ENCODE data around the gene MAST2.

The MAST2 gene

DNA sequence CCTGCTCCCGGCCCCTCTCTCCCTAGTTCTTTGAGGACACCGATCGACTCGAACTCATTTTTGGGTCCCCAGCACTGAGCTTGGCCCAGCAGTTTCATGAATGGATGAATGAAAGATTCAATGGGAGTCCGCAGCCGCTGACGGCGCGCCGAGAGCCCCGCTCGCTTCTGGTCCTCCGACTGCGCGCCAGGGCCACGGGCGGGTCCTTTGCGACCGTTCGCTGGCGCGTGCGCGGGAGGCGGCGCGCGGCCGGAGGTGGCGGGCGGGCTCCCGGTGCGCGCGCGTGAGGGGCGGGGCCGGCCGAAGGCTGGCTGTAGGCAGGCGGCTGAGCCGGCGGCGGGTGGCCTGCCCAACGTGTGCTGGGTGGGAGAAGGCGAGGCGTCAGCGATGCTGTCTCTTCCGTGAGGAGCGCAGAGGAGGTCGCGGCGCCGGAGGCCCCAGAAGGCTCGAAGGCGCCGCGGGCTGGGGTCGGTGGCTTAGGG lies at the start of gene MAST2:
Gene MAST2, plus strand, starts transcription at position 314 of the 482 bp plus-strand sequence. CDS start 284 bp downstream, outside the sequence.
- peak; percentile 87 for ATAC-seq
- TF ChIP-seq CSDC2 (CRISPR knock-in tag; IDR thresholded peaks at IDR 0.05): no peak
- TF ChIP-seq, protein P1, sequence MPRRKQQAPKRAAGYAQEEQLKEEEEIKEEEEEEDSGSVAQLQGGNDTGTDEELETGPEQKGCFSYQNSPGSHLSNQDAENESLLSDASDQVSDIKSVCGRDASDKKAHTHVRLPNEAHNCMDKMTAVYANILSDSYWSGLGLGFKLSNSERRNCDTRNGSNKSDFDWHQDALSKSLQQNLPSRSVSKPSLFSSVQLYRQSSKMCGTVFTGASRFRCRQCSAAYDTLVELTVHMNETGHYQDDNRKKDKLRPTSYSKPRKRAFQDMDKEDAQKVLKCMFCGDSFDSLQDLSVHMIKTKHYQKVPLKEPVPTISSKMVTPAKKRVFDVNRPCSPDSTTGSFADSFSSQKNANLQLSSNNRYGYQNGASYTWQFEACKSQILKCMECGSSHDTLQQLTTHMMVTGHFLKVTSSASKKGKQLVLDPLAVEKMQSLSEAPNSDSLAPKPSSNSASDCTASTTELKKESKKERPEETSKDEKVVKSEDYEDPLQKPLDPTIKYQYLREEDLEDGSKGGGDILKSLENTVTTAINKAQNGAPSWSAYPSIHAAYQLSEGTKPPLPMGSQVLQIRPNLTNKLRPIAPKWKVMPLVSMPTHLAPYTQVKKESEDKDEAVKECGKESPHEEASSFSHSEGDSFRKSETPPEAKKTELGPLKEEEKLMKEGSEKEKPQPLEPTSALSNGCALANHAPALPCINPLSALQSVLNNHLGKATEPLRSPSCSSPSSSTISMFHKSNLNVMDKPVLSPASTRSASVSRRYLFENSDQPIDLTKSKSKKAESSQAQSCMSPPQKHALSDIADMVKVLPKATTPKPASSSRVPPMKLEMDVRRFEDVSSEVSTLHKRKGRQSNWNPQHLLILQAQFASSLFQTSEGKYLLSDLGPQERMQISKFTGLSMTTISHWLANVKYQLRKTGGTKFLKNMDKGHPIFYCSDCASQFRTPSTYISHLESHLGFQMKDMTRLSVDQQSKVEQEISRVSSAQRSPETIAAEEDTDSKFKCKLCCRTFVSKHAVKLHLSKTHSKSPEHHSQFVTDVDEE (CRISPR knock-in tag; IDR thresholded peaks at IDR 0.05): 0 out of 2 replicates have a peak, but pooled peaks have one; percentile 36
- TF ChIP-seq ZNF8 (CRISPR knock-in tag; IDR thresholded peaks at IDR 0.05): no peak
- TF ChIP-seq SNAI2 (CRISPR knock-in tag; IDR thresholded peaks at IDR 0.05): 0 out of 2 replicates have a peak, but pooled peaks have one; percentile 55

DNA sequence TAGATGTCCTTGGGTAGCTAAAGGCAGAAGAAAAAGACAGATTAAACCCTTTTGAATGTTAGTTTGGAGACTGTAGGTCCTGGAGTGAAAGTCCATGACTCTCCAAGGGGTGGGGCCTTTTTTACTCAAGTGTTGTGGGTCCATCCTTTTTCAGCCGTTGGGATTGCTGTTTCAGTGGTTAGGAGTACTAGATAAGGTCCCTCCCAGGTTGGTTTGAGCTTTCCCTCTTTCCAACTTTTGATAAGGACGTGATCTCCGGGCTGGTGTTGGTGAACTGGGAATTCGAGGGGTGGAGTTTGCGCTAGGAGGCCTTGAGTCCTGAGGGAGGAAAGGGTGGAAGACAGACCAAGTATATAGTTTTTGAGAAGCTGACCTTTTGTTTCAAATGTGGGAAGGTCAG lies 47.7 kb upstream of the MAST2 start:
- TF ChIP-seq GLIS3 (CRISPR knock-in tag; IDR thresholded peaks at IDR 0.05): no peak
- TF ChIP-seq, protein P2, sequence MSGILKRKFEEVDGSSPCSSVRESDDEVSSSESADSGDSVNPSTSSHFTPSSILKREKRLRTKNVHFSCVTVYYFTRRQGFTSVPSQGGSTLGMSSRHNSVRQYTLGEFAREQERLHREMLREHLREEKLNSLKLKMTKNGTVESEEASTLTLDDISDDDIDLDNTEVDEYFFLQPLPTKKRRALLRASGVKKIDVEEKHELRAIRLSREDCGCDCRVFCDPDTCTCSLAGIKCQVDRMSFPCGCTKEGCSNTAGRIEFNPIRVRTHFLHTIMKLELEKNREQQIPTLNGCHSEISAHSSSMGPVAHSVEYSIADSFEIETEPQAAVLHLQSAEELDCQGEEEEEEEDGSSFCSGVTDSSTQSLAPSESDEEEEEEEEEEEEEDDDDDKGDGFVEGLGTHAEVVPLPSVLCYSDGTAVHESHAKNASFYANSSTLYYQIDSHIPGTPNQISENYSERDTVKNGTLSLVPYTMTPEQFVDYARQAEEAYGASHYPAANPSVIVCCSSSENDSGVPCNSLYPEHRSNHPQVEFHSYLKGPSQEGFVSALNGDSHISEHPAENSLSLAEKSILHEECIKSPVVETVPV (CRISPR knock-in tag; IDR thresholded peaks at IDR 0.05): no peak
- no peak for TF ChIP-seq OSR1 (CRISPR knock-in tag; IDR thresholded peaks at IDR 0.05)
- no peak for TF ChIP-seq PPARA (CRISPR knock-in tag; IDR thresholded peaks at IDR 0.05; ENCODE audit: borderline replicate concordance)
- TF ChIP-seq SNAI2 (CRISPR knock-in tag; IDR thresholded peaks at IDR 0.05): no peak
- no peak for TF ChIP-seq ARNTL (CRISPR knock-in tag; IDR thresholded peaks at IDR 0.05; ENCODE audit: borderline replicate concordance, low read depth)
- no peak for TF ChIP-seq BACH2 (CRISPR knock-in tag; IDR thresholded peaks at IDR 0.05; ENCODE audit: borderline replicate concordance)
- TF ChIP-seq ZNF70 (CRISPR knock-in tag; IDR thresholded peaks at IDR 0.05): no peak
- no peak for TF ChIP-seq ZNF8 (CRISPR knock-in tag; IDR thresholded peaks at IDR 0.05)
- no peak for ATAC-seq

DNA sequence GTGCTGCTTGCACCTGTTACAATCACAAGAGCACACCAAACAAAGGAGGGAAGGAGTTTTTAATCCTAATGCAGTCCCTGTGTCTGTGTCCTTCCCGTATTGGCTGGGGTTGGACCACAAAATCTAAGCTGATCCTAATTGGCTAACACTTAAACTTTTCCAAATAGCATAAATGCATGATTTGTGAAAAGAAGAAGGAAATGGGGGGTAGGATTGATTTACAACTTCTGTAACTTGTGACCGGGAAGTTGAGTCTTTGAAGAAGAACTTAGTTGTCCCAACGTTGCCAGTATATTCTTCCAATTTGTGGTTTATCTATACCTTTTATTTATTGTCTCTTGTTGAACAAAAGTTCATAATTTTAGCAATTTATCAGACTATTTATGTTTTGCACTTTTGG lies 41.1 kb upstream of the MAST2 start:
- ATAC-seq: no peak
- no peak for TF ChIP-seq ZNF8 (CRISPR knock-in tag; IDR thresholded peaks at IDR 0.05)
- TF ChIP-seq, protein P3, sequence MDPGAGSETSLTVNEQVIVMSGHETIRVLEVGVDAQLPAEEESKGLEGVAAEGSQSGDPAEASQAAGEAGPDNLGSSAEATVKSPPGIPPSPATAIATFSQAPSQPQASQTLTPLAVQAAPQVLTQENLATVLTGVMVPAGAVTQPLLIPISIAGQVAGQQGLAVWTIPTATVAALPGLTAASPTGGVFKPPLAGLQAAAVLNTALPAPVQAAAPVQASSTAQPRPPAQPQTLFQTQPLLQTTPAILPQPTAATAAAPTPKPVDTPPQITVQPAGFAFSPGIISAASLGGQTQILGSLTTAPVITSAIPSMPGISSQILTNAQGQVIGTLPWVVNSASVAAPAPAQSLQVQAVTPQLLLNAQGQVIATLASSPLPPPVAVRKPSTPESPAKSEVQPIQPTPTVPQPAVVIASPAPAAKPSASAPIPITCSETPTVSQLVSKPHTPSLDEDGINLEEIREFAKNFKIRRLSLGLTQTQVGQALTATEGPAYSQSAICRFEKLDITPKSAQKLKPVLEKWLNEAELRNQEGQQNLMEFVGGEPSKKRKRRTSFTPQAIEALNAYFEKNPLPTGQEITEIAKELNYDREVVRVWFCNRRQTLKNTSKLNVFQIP (CRISPR knock-in tag; IDR thresholded peaks at IDR 0.05; ENCODE audit: borderline replicate concordance, low read depth): no peak
- no peak for TF ChIP-seq TCF4 (CRISPR knock-in tag; IDR thresholded peaks at IDR 0.05; ENCODE audit: borderline replicate concordance)
- no peak for TF ChIP-seq GLIS3 (CRISPR knock-in tag; IDR thresholded peaks at IDR 0.05)
- TF ChIP-seq, protein P4, sequence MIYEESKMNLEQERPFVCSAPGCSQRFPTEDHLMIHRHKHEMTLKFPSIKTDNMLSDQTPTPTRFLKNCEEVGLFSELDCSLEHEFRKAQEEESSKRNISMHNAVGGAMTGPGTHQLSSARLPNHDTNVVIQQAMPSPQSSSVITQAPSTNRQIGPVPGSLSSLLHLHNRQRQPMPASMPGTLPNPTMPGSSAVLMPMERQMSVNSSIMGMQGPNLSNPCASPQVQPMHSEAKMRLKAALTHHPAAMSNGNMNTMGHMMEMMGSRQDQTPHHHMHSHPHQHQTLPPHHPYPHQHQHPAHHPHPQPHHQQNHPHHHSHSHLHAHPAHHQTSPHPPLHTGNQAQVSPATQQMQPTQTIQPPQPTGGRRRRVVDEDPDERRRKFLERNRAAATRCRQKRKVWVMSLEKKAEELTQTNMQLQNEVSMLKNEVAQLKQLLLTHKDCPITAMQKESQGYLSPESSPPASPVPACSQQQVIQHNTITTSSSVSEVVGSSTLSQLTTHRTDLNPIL (CRISPR knock-in tag; IDR thresholded peaks at IDR 0.05; ENCODE audit: low read depth): no peak
- TF ChIP-seq, protein P1 (CRISPR knock-in tag; IDR thresholded peaks at IDR 0.05): no peak
- TF ChIP-seq PPARA (CRISPR knock-in tag; IDR thresholded peaks at IDR 0.05; ENCODE audit: borderline replicate concordance): no peak
- no peak for TF ChIP-seq ARNTL (CRISPR knock-in tag; IDR thresholded peaks at IDR 0.05; ENCODE audit: borderline replicate concordance, low read depth)
- no peak for TF ChIP-seq ZNF70 (CRISPR knock-in tag; IDR thresholded peaks at IDR 0.05)
- TF ChIP-seq ESRRG (CRISPR knock-in tag; IDR thresholded peaks at IDR 0.05): no peak
- TF ChIP-seq RARB (CRISPR knock-in tag; IDR thresholded peaks at IDR 0.05): no peak
- TF ChIP-seq OSR1 (CRISPR knock-in tag; IDR thresholded peaks at IDR 0.05): no peak
- no peak for TF ChIP-seq TOX (CRISPR knock-in tag; IDR thresholded peaks at IDR 0.05; ENCODE audit: borderline replicate concordance)

All from SK-N-SH treated with all-trans-retinoic acid at 6 μM for 48 hours (cell line).